Subcutaneous adipose tissue (tissue), 4 donors: ENCODE measurements around the gene CPEB2. TPM values are rescaled to one million over a fixed set of nuclear protein-coding genes. Genes with fewer than 3 reads are reported as not detected.

Source experiments
- total RNA-seq, 4 donors: library from RNA; depleted of rRNA; stranded (reverse); fragments of >200 nt; gene quantifications; one replicate each; pipeline ENCODE4 v1.1.0, GENCODE V29; 2016
- TF ChIP-seq, protein P1 (sequence below): fragments of 450-650 bp; IDR thresholded peaks from one replicate; pipeline ENCODE4 v1.5.1; 2016; ENCODE audit warnings: low read depth, mild to moderate bottlenecking, control low read depth, antibody characterized with exemption, moderate library complexity

The CPEB2 gene
- total RNA-seq, 4 donors from 2014 or later, result 25.8 to 28.1 (median 26.0) TPM

DNA sequence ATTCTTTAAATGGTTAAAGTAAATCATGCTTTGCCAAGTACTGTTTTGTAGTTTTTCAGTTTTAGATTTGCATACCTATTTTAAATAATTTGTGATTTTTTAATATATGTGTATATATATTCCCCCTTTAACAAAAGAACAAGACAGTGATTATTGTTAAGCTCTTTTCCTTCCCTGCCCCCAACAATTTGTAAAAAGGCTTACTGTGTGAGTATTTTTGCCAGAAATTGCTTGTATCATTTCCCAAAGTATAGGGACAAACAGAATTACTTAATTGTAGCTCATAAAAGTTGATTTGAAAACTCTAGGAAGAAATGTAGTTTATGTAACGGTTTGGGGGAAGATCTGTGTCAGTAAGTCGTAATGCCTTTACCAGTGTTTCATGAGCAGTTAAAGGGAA is 19.0 kb downstream of the CPEB2 start:
- TF ChIP-seq, protein P1, sequence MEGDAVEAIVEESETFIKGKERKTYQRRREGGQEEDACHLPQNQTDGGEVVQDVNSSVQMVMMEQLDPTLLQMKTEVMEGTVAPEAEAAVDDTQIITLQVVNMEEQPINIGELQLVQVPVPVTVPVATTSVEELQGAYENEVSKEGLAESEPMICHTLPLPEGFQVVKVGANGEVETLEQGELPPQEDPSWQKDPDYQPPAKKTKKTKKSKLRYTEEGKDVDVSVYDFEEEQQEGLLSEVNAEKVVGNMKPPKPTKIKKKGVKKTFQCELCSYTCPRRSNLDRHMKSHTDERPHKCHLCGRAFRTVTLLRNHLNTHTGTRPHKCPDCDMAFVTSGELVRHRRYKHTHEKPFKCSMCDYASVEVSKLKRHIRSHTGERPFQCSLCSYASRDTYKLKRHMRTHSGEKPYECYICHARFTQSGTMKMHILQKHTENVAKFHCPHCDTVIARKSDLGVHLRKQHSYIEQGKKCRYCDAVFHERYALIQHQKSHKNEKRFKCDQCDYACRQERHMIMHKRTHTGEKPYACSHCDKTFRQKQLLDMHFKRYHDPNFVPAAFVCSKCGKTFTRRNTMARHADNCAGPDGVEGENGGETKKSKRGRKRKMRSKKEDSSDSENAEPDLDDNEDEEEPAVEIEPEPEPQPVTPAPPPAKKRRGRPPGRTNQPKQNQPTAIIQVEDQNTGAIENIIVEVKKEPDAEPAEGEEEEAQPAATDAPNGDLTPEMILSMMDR, result no peak

GRCh38 chr4:15021946-15022345 is 19.7 kb downstream of the CPEB2 start:
- TF ChIP-seq, protein P1, result no peak

DNA sequence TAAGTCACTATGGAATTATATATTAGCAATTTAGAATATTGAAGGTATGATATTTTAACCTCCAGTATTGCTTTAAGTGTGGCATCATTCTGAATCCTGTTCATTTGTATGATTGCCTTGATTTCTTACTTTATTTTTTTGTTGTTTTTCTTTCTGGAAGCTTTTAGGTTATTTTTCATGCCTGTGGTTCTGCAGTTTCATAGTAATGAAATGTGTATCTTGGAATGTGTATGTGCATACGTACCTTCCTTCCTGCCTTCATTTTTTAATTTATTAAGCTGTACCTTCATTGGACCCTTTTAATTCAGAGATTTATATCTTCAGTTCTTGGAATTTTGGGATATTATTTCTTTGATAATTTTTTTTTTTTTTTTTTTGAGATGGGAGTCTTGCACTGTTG is 22.1 kb downstream of the CPEB2 start:
- TF ChIP-seq, protein P1, result no peak

GRCh38 chr4:15025693-15026092 is 23.4 kb downstream of the CPEB2 start:
- TF ChIP-seq, protein P1, result no peak

DNA sequence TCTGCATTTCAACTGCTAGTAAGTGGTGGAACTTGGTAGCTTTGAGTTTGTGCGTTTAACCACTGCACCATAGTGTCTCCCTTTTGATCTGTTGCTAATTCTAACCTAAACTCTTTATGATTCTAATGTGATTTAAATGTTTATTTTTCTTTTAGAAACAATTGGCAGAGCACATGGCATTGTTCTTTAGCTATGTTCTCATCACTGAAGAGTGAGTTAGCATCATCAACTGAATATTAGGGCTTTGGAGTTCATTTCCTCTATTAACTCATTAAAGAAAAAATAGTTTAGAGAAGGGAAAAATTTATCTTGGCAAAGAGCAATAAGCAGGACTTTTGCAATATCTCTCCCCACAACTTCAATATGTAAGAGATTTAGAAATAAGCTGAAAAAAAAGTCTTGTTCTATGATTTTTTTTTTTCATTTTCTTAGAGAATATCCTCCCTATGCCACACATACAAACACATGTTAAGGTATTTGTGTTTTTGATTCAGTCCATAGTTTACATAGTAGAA is 25.7 kb downstream of the CPEB2 start:
- TF ChIP-seq, protein P1, result no peak

GRCh38 chr4:15031197-15031596 is 28.9 kb downstream of the CPEB2 start:
- TF ChIP-seq, protein P1, result no peak

- TF ChIP-seq, protein P1, result no peak
Measured at GRCh38 chr4:15031993-15032675, 29.9 kb downstream of the CPEB2 start.
